Bone marrow (tissue), 2 donors: ENCODE data around the gene FAM210B.
"Not testable (repeated sequence)": the region's sequence is repeated elsewhere in the genome, so short reads cannot be mapped to it uniquely, and the experiment has no call there.

ENCODE experiments used
- DNase-seq, 2 donors: peaks; one replicate each; lab custom pipeline; 2025; lab: John Stamatoyannopoulos, UW

FAM210B gene

DNA sequence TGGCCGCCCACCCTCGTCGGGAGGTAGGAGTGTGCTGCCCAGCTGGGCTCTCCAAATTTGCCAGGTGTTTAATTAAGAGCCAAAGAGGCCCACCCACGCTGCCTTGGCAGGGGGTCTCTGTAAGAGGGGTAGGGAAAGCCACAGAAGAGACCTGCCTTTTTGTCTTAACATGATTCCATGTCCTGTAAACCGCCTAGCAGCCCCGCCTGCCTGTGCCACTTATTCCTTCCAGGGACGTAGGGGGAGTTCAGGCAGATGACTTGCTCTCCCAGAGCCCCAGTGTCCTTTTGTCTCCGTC lies 2.1 kb downstream of the FAM210B start:
- DNase-seq, result no peak

DNA sequence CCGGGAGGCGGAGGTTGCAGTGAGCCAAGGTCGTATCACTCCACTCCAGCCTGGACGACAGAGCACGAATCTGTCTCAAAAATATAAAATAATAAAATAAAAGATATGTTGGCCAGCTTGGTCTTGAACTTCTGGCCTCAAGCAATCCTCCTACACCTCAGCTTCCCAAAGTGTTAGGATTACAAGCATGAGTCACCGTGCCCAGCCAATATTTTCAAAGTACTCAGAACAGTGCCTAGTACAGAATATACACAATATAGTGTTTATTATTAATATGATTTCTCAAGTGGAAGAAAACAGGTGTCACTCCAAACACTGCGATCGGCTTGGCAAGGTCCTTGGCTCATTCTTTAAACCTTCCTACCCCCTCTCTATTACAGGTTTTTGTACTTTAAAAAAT lies 3.1 kb downstream of the FAM210B start:
- no peak for DNase-seq

DNA sequence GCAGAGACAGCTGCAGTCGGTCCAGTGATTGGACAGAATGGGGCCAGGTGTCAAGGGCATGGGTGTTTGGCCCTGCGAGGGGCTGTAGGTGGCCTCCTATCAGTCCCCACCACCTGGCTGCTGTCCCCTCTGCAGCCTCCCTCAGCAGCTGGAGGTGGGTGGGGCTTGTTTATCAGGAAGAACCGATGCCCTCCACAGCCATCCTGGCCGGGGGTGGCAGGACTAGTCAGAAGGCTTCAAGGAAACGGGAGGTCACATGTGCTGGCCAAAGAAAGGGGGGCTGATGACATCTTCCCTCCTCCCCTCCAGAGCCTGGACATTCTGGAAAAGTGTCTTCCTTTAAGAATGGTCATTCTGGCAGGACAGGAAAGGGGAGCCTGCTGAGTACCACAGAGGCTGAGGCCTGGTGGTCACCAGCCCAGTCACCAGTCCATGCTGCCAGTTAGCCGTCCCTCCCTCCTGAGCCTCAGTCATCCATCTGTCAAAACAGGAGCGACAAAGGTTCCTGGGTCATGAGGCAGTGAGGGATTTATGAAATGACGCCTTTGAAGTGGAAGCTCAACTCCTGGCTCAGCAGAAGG lies 4.1 kb downstream of the FAM210B start:
- no peak for DNase-seq

DNA sequence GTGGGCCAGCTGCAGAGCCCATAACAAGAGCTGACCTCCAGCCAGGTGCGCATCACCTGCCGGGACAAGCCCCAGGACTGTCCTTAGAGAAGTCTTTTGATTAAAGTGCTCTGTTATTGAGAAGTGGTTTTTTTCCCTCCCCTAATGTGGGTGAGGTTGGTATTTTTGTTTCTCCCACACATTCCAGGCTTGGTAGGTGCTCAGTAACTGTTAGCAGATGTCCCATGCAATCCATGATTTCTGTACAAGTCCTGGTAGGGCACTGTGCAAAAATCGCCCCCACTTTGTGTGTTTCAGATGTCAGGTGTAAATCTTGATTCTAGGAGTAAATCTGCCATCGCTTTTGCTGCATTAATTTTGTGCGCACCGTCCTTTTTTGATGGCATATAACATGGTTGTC lies 4.7 kb downstream of the FAM210B start:
- DNase-seq, result no peak

DNA sequence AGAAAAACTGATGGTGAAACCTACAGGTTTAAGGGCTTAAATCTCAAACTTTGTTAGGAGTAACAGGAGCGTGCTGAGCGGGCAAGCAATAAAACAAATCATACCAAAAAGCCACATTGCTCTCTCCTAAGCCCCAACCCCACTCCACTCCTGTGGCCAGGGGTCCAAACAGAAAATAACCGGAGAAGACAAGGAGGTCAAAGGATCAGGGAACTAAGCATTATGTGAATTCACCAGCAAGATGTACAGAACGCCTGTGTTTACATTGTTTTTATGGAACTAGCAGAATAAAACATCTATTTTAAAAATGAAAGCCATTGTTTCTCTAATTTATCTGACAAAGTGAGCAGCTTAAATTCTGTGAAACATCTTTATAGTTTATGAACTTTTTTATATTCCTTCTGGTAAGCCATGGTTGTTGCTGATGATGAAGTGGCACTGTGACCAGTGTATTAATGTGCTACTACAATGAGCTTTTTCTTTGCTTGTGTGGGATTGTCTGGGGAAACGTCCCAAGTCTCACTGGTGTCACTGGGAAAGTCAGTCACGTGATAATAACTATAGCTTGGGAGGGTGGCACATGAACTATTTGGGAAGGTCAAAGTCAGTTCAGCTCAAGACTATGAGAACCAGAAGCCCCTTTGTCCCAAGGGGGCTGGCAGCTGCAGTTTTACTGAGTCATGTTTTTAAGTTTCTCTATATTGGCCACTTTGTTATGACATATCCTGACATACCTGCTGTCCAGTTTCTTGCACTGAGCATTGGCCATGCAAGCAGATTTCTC lies 9.8 kb downstream of the FAM210B start:
- DNase-seq, result no peak

DNA sequence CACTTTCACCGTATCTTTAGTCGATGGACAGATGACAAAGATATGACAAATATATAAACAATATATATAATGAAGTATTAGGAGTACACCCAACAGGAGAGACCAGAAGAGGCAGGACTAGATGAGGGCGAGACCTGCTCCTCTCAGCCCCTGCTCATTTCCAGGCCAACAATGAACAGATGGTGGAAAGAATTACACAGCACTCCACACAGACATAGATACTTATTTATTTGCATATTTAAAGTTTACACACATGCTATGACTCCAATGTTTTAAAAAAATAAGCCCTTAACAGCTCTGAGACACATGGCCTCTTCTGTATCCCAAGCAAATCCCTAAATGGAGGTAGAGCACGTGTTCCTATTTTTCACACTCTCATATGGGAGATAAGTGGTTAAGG lies 10.4 kb downstream of the FAM210B start:
- no peak for DNase-seq

DNA sequence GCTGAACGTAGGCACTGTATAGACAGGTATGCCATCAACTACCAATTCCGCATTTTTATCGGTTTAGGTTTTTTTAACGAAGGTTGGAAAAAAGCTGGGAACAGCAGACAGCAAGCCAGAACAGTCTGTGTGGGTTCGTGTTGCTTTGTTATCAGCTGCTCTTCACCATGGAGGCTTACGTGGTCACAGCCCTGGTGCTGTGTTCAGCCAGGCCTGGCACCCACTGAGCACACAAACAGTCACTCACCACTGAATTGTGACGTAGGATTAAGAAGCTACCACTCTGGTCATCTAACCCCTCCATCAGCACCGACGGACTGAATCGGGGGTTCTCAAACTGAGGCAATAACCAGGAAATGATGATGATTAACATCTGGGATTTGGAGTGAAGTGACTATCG lies 13.2 kb downstream of the FAM210B start:
- DNase-seq, result no peak

DNA sequence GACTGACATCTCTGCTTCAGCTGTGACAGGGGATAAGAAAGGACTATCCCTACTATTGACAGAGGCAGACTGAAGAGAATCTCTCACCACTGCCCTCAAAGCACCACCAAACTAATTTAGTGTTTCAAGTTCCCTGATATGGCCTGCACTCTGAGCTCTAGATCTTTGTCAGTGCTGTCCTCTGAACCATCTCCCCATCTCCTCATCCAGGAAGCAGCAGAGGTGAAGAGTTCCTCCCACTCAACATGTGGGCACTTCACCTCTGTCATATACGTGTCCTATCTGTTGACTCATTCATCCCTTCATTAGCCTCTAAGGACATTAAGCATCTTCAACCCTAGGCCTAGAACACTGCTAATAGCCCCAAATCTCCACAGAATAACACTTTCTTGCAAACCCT lies 14.1 kb downstream of the FAM210B start:
- DNase-seq, result no peak

DNA sequence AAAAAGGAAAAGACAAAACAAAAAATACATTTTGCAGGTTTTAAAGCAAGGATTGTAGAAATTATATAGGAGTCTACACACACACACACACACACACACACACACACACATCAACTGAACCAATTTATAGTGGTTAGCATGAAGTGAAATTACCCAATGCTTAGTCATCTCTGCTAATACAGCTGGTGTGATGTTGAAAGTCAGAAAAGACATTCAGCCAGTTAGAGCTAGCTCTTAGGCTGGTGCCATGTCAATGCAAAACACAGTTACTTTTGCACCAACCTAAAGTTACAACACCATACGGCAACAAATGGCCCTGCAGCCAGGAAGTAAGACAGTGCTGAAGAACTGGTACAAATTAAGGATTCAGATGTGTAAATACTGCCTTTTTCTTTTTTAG lies 15.2 kb downstream of the FAM210B start:
- DNase-seq, result peak in 1 of 2 donors; percentile 64

DNA sequence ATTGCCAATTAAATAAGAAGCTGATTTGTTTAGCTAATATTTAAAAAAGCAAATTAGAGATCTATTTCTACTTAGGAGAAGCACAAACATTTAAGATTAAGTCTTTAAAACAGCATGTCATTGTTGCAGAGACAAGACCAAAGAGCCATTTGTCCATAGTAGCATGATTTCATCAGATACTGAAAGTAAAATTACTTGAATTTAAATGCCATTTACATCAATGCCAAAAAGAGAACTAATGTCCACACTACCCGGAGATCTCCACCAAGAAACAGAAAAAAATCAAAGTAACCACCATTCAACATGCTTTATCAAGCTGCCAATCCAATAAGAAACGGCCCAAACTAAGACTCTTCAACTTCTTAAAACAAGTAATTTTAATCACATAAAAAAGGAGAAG lies 17.6 kb downstream of the FAM210B start:
- DNase-seq, result no peak

DNA sequence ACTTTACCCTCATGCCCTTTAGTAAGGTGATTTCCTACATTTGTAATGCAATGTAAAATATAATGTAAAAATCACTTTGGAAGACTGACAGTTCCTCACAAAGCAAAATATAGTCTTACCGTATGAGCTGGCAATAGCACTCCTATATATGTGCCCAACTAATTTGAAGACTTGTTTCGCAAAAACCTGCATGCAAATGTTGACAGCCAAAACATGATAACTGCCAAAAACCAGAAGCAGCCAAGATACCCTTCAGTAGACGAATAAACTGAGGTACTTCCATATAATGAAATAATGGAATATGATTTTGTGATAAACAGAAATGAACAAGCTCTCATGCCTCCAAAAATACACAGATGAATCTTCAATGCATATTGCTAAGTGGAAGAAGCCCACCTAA lies 19.6 kb downstream of the FAM210B start:
- DNase-seq, result no peak

DNA sequence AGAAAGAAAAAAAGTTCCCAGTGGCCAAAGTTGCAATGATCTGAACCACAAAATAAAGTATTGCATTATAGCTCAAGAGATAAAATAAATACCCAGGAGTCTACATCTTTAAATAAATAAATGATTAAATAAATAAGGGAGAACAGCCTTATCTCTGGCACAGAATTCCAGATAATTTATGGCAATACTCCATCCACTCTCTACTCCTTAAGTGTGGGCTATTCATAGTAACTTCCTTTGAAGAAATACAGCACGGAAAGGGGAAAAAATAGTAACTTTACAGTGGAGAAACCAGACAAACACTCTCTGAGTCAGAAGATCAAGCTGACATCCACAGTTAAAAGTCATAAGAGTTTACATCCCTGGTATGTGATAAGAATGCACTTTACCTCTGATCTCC lies 21.6 kb downstream of the FAM210B start:
- DNase-seq, result no peak

DNA sequence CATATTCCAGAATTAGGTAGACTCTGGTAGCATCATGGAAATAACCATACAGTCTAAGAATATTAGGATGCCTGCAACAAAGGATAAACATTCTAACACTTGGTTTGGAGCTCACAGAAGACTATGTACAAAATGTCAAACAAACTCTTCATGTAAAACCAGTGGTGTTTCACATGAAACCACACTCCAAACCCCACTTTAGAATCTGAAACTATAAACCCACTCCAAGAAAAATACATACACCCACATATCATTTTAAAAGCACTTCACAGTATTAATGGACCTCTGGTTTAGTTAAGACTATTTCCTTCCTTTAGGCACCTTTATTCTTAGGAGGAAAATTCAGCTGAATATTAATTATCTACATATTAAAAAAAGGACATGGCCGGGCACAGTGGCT lies 22.7 kb downstream of the FAM210B start:
- DNase-seq, result no peak

DNA sequence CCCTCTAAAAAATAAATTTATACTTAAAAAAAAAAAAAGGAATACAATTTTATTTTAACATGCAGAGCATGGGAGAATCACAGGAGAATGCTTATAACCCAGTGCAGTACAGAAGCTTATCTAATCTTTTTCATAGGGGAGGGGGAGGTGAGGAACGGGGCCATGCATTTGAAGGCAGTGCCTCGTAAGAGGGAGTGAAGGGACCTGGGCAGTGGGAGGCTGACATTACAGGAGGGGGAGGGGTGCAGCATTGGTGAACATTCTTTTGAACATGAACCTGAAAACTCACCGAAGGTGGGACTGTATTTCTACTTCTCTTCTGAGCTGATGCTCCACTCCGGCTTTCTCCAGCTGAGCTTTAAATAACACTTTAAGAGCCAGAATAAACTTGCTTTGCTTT lies 23.9 kb downstream of the FAM210B start:
- DNase-seq, result no peak

DNA sequence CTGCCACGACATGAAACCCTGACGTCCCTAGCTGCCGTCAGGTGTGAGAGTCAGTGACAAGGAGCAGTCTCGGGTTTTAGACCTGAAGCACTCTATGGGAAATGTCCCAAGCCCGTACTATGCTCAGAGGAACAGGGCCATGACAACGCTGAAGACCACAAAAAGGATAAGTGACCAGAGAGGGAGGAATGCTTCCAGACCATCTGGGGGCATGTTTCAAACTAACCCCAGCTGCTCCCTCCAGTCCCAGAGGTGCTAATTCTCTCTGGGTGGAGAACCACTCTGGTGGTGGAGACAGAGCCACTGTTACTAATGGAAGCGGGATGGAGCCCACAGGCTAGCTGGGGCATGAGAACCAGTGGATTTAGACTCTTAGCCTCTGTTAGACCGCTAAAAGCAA lies 24.6 kb downstream of the FAM210B start:
- no peak for DNase-seq

DNA sequence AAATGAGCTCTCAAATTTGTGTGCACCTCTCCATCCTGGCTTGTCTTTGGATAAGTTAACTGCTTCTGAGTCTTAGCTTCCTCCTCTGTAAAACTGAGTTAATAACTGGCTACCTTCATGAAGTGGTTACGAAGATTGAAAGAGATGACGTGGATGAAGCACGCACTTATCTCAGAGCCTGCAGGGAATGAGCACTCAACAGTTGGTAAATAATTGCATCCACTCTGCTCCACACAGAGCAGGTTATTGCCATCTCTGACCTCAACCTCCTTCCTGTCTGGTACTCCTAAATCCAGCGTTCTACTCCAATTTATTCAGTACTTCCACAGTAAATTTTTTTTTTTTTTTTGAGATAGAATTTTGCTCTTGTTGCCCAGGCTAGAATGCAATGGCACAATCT lies 26.4 kb downstream of the FAM210B start:
- no peak for DNase-seq

DNA sequence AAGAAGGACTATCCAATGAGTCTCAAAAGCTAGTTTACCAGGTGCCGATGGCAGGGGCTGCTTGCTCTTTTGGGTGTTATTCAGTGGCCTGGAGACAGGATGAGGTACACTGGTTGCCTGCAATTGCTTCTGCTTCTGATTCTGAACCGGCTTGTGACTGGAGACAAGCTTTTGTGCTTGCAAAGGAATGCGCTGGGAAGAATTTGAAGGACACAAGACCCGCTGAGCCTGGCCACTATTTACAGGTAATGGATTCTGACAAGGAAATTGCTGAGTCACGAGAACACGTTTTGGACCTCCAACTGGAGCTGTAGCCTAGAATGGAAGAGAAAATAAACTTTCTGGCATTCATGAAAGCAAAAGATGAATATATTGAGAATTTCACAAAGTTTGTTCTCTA lies 27.4 kb downstream of the FAM210B start:
- DNase-seq, result no peak

DNA sequence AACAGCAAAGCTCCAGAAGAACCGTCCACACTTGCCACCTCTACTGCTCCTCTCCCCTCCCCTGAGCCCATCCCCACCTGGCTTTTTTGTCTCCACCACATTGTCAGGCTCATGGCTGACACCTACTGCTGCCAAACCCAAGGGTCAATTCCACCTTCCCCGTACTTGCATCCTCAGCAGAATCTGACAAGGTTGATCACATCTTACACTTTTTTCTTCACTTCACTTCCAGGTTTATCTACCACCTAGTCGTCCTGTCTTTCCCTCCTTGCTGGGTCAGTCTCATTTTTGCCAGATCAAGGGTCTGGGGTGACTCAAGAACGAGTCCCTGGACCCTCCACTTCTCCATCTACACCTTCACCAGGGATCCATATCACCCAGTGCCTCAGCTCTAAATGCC lies 30.1 kb downstream of the FAM210B start:
- no peak for DNase-seq

DNA sequence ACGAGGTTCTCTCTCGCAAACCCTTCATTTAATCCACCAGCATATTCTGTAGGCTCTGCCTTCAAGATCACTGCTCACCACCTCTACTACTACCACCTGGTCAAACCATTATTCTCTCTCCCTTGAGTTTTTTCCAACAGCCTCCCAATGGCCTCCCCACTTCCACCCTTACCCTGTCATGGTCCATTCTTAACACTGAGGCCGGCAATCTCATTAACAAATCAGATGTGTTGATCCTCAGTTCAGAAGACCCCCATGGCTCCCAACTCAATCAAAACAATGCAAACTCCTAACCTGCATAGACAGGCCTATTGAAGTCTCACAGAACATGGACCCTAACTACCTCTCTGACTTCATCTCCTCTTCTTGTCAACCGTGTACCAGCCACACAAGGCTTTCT lies 31.0 kb downstream of the FAM210B start:
- no peak for DNase-seq

DNA sequence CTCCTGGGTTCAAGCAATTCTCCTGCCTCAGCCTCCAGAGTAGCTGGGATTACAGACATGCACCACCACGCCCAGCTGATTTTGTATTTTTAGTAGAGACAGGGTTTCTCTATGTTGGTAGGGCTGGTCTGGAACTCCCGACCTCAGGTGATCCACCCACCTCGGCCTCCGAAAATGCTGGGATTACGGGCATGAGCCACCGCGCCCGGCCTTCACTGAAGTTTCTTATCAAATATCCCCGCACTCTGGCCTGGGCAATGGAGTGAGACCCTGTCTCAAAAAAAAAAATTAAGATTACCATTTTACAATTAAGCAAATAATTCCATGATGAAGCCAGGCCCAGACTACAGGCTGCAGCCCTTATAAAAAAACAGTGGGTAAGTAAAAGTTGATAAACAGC lies 31.6 kb downstream of the FAM210B start:
- not testable (repeated sequence) for DNase-seq

DNA sequence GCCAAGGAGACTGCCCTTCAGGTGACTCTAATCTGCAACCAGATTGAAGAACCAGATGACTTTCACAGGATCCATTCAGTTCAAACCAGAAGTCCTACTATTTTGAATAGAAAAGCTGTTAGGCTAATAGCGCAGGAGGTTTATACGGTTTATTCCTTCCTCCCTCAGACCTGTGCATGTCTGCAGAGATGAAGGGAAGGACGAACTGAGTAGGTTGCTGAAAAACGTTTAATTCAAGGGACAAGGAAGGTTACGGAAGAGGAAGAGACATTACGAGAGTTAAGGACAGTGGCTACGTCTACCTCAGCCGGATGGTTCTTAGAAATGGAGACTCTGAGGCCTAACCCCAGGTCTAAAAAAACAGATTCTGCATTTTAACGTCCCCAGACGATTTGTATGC lies 32.3 kb downstream of the FAM210B start:
- DNase-seq, result no peak

DNA sequence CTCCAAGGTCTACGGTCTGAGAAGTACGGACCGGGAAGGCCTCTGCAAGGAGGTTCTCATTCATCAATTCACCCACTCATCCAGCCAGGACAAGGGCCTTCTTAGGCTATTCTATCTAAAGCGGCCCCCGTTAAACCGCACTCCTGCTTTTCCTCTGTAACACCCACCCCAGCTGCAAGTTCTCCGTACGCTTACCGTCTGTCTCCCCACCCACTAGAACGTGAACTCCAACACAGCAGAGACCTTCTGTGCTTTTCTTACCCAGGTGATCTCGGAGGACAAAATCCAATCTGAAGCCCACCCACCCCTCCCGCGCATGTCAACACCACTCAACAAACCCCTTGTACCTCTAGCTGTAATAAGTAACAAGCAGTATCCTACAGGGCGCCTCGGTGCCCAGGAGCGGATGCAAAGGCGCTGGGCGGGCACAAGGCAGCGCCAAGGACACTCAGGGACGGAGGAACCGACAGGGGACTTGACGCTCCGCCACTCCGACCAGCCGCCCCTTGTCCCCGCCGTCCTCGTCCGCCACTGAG lies 32.9 kb downstream of the FAM210B start:
- no peak for DNase-seq

DNA sequence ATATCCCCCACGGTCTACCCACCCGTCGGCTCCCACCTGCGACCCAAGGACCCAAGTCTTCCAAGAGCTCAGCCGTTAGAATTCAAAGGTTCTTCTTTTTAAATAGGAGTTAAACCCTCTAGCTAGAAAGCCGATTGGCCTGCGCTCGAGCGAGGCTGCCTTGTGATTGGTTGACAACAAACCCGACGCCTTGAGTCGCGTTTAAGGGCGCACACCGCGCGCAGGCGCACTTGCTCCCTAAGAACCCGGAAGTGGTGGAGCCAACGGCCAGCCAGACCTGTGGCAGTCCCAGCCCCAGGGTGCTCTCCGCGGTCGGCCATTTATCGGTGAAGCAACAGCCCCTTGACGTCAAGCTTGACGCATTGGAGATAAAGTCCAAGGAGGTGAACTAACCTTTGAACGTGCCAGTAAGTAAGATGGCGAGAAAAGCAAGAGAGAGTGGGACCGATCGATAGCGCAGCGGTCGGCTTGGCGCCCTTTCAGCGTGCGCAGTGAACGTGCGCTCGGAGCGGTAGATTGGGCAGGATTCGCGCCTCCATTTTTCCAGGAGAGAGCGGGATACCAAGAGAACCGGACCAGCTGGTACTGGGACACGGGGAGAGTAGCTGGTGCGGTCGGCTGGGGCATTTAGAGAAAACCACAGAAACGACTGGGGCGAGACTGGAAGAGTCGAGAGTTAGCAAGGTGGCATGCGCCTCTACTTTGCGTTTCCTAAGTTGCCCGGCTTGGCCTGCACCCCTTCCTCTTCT lies 33.5 kb downstream of the FAM210B start, which contains the start of the genes AURKA and CSTF1:
TSS of gene AURKA (minus strand) at position 84 of the 749 bp plus-strand sequence. CDS start 4,018 bp downstream, outside the sequence.
TSS of gene CSTF1 (plus strand) at position 514 of the 749 bp plus-strand sequence. CDS start 2,908 bp downstream, outside the sequence.
- DNase-seq, result peak; percentile 94 to 95
